ENCODE results near the gene SCAF11.
"Not testable (repeated sequence)": the region's sequence is repeated elsewhere in the genome, so short reads cannot be mapped to it uniquely, and the experiment has no call there.

SCAF11 gene, protein sequence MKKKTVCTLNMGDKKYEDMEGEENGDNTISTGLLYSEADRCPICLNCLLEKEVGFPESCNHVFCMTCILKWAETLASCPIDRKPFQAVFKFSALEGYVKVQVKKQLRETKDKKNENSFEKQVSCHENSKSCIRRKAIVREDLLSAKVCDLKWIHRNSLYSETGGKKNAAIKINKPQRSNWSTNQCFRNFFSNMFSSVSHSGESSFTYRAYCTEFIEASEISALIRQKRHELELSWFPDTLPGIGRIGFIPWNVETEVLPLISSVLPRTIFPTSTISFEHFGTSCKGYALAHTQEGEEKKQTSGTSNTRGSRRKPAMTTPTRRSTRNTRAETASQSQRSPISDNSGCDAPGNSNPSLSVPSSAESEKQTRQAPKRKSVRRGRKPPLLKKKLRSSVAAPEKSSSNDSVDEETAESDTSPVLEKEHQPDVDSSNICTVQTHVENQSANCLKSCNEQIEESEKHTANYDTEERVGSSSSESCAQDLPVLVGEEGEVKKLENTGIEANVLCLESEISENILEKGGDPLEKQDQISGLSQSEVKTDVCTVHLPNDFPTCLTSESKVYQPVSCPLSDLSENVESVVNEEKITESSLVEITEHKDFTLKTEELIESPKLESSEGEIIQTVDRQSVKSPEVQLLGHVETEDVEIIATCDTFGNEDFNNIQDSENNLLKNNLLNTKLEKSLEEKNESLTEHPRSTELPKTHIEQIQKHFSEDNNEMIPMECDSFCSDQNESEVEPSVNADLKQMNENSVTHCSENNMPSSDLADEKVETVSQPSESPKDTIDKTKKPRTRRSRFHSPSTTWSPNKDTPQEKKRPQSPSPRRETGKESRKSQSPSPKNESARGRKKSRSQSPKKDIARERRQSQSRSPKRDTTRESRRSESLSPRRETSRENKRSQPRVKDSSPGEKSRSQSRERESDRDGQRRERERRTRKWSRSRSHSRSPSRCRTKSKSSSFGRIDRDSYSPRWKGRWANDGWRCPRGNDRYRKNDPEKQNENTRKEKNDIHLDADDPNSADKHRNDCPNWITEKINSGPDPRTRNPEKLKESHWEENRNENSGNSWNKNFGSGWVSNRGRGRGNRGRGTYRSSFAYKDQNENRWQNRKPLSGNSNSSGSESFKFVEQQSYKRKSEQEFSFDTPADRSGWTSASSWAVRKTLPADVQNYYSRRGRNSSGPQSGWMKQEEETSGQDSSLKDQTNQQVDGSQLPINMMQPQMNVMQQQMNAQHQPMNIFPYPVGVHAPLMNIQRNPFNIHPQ (N-terminal part only)

GRCh38 chr12:45990468-45991283 is at the start of gene SCAF11:
TSS of gene SCAF11 (minus strand) at chr12:45990574. CDS start at chr12:45964167, 26,407 bp downstream.
- peak; percentile 95 for DNase-seq (ENCODE audit: low spot score)

- not testable (repeated sequence) for DNase-seq (ENCODE audit: low spot score)
These were observed 46.7 kb upstream of the SCAF11 start for GRCh38 chr12:46037066-46037465.

DNA sequence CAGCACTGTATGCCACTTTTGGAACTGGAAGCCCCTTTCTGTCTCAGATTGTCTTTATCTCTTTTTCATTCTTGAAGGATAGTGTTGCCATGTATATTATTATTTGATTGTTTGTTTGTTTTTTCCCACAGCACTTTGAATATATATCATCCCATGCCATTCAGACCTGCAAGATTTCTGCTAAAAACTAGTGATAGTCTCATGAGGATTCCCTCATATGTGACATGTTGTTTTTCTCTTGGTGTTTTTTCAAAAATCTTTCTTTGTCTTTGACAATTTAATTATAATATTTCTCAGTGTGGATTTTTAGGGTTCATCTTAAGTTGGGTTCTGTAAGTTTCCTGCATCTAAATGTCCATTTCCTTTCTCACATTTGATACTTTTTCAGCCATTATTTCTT is 36.8 kb upstream of the SCAF11 start:
- no peak for DNase-seq (ENCODE audit: low spot score)

GRCh38 chr12:46024099-46024498 is 33.7 kb upstream of the SCAF11 start:
- DNase-seq (ENCODE audit: low spot score) = no peak

GRCh38 chr12:46020768-46021167 is 30.4 kb upstream of the SCAF11 start:
- DNase-seq (ENCODE audit: low spot score) = no peak

DNA sequence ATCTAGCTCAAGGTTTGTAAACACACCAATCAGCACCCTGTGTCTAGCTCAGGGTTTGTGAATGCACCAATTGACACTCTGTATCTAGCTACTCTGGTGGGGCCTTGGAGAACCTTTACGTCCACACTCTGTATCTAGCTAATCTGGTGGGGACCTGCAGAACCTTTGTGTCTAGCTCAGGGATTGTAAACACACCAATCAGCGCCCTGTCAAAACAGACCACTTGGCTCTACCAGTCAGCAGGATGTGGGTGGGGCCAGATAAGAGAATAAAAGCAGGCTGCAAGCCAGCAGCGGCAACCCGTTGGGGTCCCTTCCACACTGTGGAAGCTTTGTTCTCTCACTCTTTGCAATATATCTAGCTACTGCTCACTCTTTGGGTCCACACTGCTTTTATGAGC is 28.3 kb upstream of the SCAF11 start:
- DNase-seq (ENCODE audit: low spot score) = not testable (repeated sequence)

- not testable (repeated sequence) for DNase-seq (ENCODE audit: low spot score)
These were observed 27.5 kb upstream of the SCAF11 start for GRCh38 chr12:46017866-46018375.

GRCh38 chr12:46005823-46006222 is 15.4 kb upstream of the SCAF11 start:
- DNase-seq (ENCODE audit: low spot score) = peak; percentile 14

DNA sequence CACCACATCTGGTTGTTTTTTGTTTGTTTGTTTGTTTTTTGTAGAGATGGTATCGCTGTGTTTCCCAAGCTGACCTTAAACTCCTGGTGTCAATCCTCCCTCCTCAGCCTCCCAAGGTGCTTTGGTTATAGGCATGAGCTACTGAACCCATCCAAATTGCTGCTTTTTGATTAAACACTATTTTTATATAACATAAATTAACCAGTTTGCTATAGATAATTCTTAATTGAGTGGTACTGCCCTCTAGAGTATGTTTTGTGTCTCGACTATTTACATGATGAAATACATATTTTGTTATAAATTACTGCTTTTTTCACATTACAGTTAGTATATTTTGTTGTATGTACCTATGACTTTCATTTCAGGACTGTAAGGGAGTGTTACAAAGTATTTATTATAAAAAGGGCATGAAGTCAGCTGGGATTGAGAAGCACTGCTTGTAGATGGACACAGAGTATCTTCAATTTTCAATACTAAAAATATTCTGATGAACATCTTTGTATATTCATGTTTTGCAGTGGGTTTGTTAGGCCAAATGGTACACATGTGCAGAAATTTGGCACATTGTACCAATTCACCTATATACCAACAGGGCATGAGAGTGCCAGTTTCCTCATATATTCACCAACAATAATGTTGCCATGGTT is 14.9 kb upstream of the SCAF11 start:
- no peak for DNase-seq (ENCODE audit: low spot score)

GRCh38 chr12:46004715-46005114 is 14.3 kb upstream of the SCAF11 start:
- no peak for DNase-seq (ENCODE audit: low spot score)

- DNase-seq (ENCODE audit: low spot score) = not testable (repeated sequence)
These were observed 9.7 kb upstream of the SCAF11 start for GRCh38 chr12:46000076-46000475.

- no peak for DNase-seq (ENCODE audit: low spot score)
These were observed 4.4 kb upstream of the SCAF11 start for GRCh38 chr12:45994736-45995135.

GRCh38 chr12:45991284-45992249 is 1.2 kb upstream of the SCAF11 start:
- peak; percentile 77 for DNase-seq (ENCODE audit: low spot score)

DNA sequence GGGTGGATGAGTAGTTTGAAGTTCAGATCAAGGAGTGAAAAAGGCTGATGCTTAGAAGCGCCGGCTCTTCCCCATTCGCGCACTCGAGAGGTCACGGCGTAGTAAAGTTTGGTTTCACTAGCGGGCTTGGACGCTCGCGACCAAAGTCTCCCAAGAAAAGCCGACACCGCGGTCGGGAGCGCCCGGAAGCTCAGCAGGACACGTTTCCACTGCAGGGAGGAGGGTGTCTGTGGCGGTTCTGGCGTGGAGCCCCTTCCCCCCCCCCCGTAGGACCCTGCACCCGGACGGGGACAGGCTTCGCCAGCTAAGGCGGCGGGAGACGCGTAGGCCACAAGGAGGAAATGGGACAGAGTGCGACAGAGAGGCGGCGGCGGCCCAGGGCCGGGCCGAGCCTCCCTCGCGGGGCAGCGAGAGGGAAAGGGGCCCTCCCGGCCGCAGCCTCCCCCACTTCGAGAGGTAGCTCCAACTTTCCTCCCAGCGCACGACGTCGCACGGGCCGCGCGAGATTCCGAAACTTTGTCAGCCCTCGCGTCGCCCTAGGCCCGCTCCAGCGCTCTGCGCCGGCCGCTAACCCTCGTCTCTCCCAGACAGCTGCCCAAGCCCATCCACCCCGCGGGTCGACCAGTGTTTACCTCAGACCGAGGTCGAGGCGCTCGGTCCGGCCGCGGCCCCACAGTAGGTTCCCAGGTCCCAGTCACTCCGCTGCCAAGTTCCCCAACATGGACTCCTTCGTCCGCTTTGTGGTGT is 480 bp downstream of the SCAF11 start:
- DNase-seq (ENCODE audit: low spot score) = no peak

GRCh38 chr12:45989287-45989686 is 1.1 kb downstream of the SCAF11 start:
- no peak for DNase-seq (ENCODE audit: low spot score)

GRCh38 chr12:45988264-45988663 is 2.1 kb downstream of the SCAF11 start:
- no peak for DNase-seq (ENCODE audit: low spot score)

DNA sequence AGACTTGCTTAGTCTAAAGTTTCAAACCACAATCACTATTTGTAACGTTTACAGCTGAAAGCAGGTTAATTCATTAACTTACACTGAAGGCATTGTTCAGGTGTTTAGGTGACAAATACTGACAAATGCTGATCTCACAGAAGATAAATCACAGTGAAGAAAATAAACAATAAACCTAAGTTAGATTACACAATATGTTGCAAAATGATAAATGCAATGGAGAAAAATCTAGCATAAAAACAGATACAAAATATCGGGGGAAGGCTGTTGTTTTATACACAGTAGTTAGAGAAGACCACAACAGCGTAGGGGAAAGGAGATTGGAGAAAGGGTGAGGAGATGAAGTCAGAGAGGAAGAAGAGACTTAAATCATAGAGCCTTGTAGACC is 3.0 kb downstream of the SCAF11 start:
- DNase-seq (ENCODE audit: low spot score) = no peak

- no peak for DNase-seq (ENCODE audit: low spot score)
These were observed 3.6 kb downstream of the SCAF11 start for GRCh38 chr12:45986641-45987339.
